Osteocyte (in vitro differentiated cells): ENCODE measurements around the gene MLH1. TPM values are rescaled to one million over a fixed set of nuclear protein-coding genes. Genes with fewer than 3 reads are reported as not detected.

ENCODE experiments used
- DNase-seq: peaks from one replicate; pipeline ENCODE4 v3.0.0; 2021; ENCODE audit warnings: mixed read lengths; ENCODE audit not compliant: unreplicated experiment; ENCODE audit errors: extremely low spot score
- H3K27ac Mint-ChIP-seq: one replicate; pipeline ENCODE4 v1.8.0; 2021; ENCODE audit warnings: mild to moderate bottlenecking, mixed read lengths; ENCODE audit not compliant: unreplicated experiment
- H3K27me3 Mint-ChIP-seq: one replicate; pipeline ENCODE4 v1.8.0; 2021; ENCODE audit warnings: mixed read lengths; ENCODE audit not compliant: unreplicated experiment
- H3K36me3 Mint-ChIP-seq: one replicate; pipeline ENCODE4 v1.8.0; 2021; ENCODE audit warnings: mixed read lengths; ENCODE audit not compliant: unreplicated experiment
- H3K4me1 Mint-ChIP-seq: one replicate; pipeline ENCODE4 v1.8.0; 2021; ENCODE audit warnings: mixed read lengths; ENCODE audit not compliant: unreplicated experiment
- H3K4me3 Mint-ChIP-seq: one replicate; pipeline ENCODE4 v1.8.0; 2021; ENCODE audit warnings: mild to moderate bottlenecking, moderate library complexity, mixed read lengths; ENCODE audit not compliant: unreplicated experiment
- H3K9me3 Mint-ChIP-seq: one replicate; pipeline ENCODE4 v1.8.0; 2021; ENCODE audit warnings: mixed read lengths; ENCODE audit not compliant: unreplicated experiment
- total RNA-seq: library from RNA; stranded (reverse); gene quantifications from 2 replicates; pipeline ENCODE4 v1.2.1, GENCODE V29; 2021
- TF ChIP-seq, protein P1 (sequence below): fragments of 200-600 bp; sonication (generic); IDR thresholded peaks from 2 replicates; pipeline ENCODE4 v1.5.0; 2021; ENCODE audit warnings: antibody characterized with exemption, mild to moderate bottlenecking, moderate library complexity

Gene MLH1
- total RNA-seq, 1 donor from 2014 or later = 31.2 TPM

DNA sequence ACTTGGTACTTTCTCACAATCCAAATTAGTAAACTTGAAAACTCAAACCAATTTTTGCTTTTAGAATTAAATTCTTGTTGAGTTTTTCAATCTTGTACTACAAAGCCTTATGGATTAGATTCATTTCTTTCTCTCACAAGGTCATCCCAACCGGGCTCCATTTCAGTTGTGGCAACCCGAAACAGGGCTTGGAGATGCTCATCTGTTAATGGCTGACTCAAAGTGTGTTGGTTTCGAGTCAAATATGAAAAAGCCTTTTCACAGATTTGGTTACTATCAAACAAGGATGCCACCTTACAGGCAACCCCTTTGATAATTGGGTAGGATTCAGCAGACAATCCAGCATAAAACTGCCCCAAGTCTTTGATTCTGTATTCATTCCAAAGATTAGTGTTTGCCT is 2.2 kb upstream of the MLH1 start:
- Mint-ChIP-seq H3K4me3 (no peak overlapping the region), H3K36me3 (peaks cover 26% of the 10 kb centered on the region), H3K27me3 (no peaks in the 10 kb centered on the region), H3K9me3 (no peaks in the 10 kb centered on the region), H3K4me1 (peaks cover 38% of the 10 kb centered on the region), H3K27ac (no peak overlapping the region)
- TF ChIP-seq, protein P1, sequence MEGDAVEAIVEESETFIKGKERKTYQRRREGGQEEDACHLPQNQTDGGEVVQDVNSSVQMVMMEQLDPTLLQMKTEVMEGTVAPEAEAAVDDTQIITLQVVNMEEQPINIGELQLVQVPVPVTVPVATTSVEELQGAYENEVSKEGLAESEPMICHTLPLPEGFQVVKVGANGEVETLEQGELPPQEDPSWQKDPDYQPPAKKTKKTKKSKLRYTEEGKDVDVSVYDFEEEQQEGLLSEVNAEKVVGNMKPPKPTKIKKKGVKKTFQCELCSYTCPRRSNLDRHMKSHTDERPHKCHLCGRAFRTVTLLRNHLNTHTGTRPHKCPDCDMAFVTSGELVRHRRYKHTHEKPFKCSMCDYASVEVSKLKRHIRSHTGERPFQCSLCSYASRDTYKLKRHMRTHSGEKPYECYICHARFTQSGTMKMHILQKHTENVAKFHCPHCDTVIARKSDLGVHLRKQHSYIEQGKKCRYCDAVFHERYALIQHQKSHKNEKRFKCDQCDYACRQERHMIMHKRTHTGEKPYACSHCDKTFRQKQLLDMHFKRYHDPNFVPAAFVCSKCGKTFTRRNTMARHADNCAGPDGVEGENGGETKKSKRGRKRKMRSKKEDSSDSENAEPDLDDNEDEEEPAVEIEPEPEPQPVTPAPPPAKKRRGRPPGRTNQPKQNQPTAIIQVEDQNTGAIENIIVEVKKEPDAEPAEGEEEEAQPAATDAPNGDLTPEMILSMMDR = no peak
- no peak for DNase-seq

DNA sequence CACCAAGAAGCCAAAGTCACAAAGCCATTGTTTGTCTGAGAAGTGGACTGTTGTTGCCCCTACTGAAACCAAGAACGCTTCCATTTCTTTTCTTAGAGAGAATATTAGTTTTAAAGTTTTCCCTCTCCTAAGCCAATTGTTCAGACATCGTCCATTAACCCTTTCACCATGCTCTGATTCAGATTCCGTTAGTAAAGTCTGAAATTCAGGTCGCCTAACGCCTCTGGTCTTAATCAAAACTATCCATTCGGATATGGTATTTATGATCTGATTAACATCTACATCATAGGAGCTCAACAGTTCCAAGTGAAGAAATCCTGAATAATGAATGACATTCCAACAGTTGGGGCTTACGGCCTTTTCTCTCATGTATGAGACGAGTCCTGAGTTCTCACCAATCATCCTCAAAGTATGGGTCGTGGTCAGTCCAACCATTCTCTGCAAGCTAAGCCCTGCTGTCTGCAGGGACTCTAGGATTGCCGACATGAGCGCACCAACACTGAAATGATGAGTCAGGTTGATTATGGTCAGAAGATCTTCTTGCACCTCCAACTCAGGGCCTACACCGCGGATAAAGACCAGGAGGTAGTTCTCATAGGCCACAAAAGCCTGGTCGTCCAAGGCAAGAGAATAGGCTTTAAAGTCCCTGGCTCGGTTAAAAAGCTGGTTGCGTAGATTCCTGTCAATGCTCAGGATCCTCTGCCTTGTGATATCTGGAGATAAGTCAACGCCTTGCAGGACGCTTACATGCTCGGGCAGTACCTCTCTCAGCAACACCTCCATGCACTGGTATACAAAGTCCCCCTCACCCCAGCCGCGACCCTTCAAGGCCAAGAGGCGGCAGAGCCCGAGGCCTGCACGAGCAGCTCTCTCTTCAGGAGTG is 1.2 kb upstream of the MLH1 start:
- no peaks in the 10 kb centered on the region for H3K9me3 Mint-ChIP-seq
- H3K36me3 Mint-ChIP-seq = peaks cover 24% of the 10 kb centered on the region
- no peaks in the 10 kb centered on the region for H3K27me3 Mint-ChIP-seq
- TF ChIP-seq, protein P1 = no peak
- no peak overlapping the region for H3K4me3 Mint-ChIP-seq
- peaks cover 38% of the 10 kb centered on the region for H3K4me1 Mint-ChIP-seq
- no peak for DNase-seq
- H3K27ac Mint-ChIP-seq = no peak overlapping the region

DNA sequence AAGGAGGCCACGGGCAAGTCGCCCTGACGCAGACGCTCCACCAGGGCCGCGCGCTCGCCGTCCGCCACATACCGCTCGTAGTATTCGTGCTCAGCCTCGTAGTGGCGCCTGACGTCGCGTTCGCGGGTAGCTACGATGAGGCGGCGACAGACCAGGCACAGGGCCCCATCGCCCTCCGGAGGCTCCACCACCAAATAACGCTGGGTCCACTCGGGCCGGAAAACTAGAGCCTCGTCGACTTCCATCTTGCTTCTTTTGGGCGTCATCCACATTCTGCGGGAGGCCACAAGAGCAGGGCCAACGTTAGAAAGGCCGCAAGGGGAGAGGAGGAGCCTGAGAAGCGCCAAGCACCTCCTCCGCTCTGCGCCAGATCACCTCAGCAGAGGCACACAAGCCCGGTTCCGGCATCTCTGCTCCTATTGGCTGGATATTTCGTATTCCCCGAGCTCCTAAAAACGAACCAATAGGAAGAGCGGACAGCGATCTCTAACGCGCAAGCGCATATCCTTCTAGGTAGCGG is 452 bp upstream of the MLH1 start, which contains the start of gene EPM2AIP1:
Gene EPM2AIP1, minus strand, starts transcription at position 326 of the 520 bp plus-strand sequence. Its CDS starts 54 bp downstream, at position 272.
- no peak within 1 kb of the TSS for H3K4me3 Mint-ChIP-seq
- peaks cover 38% of the 10 kb centered on the region for H3K4me1 Mint-ChIP-seq
- H3K27ac Mint-ChIP-seq = no peak within 1 kb of the TSS
- H3K9me3 Mint-ChIP-seq = no peaks in the 10 kb centered on the region
- TF ChIP-seq, protein P1 = peak; percentile 37
- DNase-seq = no peak
- H3K27me3 Mint-ChIP-seq = no peaks in the 10 kb centered on the region
- peaks cover 23% of the 10 kb centered on the region for H3K36me3 Mint-ChIP-seq

DNA sequence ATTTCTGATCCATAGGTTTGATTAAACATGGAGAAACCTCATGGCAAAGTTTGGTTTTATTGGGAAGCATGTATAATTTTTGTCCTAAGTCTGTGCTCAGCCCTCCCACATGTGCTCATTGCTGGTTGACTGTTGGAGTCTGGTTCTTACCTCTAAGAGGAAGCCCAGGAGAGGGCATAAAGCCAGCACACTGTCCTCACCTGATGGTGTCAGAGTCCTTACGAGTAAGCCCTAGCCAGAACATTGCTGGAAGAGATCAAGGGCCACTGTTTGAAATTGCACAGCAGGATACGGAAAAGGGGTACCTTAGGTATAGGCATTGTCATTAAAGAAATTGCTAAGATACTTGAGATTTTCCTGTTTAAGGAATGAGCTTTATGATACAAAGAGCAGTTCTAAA is 21.3 kb downstream of the MLH1 start:
- no peak overlapping the region for H3K4me3 Mint-ChIP-seq
- H3K27ac Mint-ChIP-seq = no peak overlapping the region
- H3K9me3 Mint-ChIP-seq = no peaks in the 10 kb centered on the region
- no peaks in the 10 kb centered on the region for H3K27me3 Mint-ChIP-seq
- DNase-seq = no peak
- H3K4me1 Mint-ChIP-seq = no peaks in the 10 kb centered on the region
- peaks cover 27% of the 10 kb centered on the region for H3K36me3 Mint-ChIP-seq
- TF ChIP-seq, protein P1 = no peak

DNA sequence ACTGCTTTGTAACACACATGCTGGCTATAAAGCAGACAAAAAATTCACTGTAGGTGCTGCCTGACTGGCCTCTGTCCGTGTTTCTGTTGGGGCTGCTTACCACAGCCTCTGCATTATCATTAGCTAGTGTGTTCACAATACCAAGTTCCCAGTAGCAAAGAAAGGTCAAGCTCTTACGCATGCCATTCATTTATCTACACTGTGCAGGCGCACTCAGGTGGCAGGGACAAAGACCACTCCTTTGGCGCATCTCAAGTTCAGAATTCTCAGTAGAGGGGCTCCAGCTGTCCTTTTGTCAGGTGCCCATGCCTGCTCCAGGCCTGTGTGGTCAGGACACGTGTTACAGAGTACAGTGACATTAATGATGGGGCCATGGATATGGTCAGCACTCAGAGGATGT is 22.3 kb downstream of the MLH1 start:
- DNase-seq = no peak
- Mint-ChIP-seq H3K4me3 (no peak overlapping the region), H3K4me1 (no peaks in the 10 kb centered on the region), H3K27me3 (no peaks in the 10 kb centered on the region), H3K27ac (no peak overlapping the region), H3K9me3 (no peaks in the 10 kb centered on the region), H3K36me3 (peaks cover 32% of the 10 kb centered on the region)
- TF ChIP-seq, protein P1 = no peak
